ENCODE results near the gene AGRP.
A peak's percentile ranks its signal among the peaks of the same experiment; 100 is the strongest.

The AGRP gene

DNA sequence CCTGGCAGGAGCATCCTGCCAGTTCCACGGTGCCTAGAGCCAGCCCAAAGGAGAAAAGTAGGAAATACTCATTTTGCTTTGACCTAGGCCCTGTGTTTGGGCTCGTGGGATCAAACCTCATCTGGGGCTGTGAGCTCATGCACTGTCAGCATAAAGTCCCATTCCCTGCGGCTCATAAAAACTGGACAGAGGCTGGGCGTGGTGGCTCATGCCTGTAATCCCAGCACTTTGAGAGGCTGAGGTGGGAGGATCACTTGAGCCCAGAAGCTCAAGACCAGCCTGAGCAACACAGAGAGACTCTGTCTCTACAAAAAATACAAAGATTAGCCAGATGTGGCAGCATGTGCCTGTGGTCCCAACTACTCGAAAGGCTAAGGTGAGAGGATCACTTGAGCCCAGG is 20.3 kb downstream of the AGRP start:
- DNase-seq = no peak

DNA sequence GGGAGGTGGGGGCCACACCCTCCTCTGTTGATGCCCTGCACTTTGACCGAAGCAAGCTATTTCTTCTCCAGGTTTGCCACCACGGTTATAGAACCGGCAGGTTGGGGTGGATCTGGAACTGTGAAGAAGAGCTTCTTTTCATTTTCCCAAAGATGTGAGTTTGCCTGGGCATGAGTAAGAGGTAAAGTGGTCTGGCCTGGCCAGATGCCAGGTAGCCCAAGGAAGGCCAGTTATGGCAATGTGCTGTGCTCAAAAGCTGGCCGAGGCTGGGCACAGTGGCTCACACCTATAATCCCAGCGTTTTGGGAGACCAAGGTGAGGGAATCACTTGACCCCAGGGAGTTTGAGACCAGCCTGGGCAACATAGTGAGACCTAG is 21.1 kb downstream of the AGRP start:
- no peak for DNase-seq

DNA sequence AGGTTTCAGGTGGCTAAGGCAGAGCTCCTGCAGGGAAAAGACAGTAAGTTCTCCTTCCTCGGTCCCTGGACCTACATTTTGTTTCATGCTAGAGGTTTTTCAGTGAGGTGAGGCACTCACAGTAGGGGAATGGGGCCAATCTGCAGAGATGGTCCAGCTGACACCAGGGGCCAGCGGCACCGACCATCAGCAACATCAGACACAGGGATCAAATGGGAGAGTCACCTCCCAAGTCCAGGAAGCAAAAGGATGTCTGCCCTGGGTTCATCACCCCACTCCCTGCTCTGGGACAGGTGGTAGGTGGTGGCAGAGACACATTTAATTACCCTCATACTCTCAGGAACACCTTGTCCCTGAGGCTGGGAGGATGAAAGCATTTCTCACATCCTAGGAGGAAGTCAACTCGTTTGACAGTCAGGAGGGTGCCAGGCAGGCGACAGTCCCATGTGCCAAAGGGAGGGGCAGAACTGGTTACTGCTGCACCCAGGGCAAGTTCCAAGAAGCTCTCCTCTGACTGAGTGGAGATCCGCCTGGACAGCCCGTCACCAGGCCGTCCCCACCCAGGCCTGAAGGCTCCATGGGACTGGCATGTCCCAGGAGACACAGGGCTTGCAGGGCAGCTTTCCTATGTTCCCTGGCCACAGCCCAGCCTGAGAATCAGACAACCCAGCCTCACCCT is 21.6 kb downstream of the AGRP start:
- DNase-seq = no peak

DNA sequence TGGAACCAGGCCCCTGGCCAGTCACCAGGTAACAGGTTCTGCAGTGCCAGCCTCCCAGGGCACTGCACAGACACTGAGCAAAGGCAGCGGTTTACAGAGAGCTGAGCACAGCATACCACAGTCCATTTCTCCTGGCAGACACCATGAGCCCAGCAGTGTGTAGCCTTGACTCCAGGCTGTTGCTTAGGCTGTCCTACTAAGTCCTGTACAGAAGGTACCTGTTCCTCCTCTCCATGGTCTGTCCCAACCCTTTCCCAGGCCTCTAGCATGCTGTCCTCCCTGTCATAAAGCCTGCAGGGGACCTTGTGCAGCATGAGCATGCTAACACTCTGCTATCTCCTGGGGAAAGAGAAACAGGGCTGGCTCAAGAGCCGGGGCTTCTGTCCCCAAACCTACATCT is 22.4 kb downstream of the AGRP start:
- DNase-seq = no peak

DNA sequence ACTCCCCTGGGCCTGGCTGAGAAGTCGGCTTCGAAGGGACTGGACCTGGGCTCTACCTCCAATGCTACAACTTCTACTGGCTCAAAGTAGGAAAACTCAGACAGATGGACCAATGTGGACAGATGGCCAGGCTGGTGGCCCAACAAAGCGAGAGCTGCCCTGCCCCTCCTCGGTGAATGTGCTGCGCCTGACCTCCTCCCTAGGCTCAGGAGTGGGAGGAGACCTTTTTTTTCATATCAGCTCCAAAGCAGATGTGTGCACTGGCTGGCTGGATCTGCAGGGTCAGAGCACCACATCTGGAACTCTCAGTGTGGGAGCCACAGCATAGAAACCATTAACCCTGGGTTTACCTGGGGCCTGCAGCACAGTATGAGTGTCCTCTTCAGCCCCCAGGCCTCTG is 23.2 kb downstream of the AGRP start:
- DNase-seq = peak; percentile 45

DNA sequence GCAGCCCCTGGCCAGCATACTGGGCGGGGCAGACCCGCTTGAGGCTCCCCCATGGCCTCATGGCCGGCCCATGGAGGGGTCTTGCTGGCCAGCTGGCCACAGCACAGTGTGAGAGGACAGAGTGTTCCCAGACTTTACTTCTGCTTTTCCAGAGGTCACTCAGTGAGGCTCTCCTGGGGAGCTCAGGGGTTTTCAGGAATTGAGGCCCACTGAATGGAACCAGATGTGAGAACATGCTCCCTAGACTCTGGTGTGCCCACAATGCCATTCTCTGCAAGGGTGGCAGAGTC is 23.5 kb downstream of the AGRP start:
- no peak for DNase-seq

DNA sequence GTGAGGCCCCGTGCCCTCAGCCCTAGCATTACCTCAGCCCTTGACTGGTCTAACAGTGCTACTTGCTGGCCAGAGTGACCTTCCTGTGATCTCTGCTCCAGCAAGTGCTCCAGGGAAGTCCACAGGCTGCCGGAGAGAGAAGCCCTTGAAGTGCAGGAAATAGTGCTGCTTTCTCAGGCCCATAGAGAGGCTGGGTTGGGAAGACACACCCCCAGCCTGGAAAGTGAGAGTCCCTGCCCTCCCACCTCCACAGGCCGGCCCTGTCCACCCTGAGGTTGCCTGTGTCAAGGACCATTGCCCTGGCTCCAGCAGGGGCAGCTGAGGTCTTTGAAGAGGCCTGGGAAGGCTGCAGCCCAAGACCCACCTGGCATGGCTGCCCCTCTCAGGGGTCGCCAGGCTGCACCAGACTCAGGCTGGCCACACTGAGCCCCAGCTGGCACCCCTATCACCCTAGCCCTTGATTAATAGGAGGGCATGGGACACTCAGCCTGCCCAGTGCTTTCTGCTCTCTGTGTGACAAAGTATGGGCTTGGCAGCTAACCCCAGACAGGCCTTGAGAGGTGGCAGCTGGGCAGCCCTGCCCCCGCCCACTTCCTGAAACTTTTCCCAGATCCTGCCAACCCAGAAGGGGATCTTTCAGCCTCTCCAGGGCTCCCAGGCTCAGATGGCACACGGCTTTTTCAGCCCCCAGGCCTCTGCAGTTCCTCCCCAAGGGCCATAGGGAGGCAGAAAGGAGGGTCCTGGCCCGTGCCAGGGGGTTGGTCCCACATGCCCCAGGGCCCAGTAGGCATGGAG is 24.1 kb downstream of the AGRP start:
- peak; percentile 78 for DNase-seq

DNA sequence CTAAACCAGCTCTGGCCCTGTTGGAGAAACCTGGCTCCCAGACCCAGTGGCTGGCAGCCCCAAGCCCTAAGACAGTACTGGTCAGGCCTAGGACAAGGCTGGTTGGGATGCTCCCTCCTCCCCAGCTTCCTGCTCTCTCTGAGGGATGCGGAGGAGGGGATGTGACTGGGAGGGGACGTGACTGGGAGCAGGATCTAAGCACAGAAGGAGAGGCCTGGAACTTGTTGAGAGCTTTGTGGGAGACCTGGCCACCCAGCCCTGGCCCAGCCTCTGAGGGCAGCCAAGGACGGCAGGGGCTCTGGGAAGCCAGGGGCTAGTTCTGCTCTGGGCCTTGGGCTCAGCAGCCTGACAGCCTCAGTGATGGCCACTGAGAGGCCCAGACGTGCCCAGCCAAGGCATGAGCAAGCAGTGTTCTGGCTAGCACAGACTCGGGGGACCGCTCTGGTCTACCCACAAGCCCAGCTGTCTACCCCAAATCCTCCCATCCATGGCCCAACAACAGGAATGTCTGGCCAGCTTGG is 25.2 kb downstream of the AGRP start:
- DNase-seq = no peak

DNA sequence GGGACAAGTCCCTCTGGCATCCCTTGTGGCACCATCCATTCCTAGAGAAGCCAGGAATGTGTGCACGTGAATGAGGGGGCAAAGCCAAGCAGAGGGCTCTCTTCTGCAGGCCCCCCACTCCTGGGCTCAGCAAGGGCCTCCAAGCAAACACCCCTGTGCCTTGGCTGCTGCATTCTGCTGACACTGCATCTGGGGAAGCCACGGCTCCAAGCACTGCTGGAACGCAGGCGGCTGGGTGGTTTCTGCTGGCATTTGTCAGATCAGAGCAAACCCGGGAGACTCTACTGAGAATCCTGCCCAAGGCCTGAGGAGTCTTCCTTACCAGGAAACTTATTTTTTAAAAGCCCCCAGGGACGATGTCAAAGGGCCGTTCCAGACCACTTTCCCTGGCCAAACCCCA is 25.7 kb downstream of the AGRP start:
- no peak for DNase-seq

DNA sequence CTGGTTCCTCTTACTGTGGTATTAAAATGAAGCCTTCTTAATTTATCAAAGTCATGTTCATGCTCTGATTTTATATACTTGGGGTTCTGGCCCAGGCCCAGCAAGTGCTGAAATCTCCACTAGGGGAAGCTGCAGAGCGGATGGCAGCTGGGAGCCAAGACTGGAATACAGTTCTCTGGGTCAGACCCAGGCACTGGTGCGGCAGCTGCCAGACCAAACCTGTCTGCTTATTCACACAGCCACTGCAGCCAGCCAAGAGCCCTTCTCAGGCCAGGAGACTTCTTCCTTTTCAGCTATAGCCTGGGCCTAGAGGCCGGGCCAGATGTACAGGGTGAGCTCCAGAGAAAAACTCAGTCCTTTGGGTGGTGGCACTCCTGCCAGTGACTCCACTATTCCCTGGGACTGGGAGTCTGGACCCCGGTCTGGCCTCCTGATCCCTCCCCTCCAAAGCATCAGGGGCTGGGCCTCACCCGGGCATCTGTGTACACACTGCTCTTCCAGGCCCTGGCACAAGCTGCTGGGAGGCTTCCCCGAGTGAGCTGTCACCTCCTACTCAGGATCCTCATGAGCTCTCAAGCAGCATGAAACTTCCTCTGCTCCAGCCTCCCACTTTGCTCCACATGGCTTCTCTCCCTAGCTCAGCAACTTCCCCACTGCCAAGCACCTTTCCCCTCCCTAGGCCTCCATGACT is 26.8 kb downstream of the AGRP start:
- peak; percentile 83 for DNase-seq

DNA sequence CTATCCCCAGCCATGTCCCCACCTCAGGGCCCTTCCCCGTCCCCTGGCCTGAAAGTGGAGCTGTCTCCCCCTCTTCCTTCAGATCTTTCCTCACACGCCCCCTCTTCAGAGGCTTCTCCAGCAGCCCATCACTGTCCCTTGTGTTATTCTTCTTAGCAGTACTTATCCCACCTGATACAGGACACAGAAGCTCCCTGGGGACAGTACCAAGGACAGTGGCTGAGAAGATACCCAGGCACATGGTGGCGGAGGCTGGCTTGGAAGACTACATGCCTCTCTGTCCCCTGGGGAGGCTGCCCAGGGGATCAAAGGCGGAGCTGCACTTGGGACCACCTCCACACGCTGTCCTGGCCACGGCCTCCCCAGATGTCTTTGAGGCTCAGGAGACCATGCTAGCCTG is 28.5 kb downstream of the AGRP start:
- no peak for DNase-seq

DNA sequence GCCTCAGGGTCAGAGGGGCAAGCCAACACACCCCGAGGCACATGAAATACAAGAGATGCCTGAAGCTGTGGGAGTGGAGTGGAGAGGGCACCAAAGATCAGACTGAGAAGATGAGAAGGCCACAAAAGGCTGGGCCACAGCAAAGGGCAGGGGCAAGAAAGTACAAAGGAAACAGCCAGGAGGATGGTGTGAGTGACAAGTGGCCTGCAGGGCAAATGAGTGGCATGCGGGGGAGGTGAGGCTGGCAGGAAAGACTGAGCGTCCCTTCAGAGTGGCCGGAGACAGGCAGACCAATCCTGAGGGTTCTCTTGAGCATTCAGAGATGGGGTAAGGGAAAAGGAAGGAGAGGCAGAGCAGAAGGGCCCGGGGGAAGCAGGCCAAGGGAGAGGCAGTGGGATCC is 29.2 kb downstream of the AGRP start:
- no peak for DNase-seq

DNA sequence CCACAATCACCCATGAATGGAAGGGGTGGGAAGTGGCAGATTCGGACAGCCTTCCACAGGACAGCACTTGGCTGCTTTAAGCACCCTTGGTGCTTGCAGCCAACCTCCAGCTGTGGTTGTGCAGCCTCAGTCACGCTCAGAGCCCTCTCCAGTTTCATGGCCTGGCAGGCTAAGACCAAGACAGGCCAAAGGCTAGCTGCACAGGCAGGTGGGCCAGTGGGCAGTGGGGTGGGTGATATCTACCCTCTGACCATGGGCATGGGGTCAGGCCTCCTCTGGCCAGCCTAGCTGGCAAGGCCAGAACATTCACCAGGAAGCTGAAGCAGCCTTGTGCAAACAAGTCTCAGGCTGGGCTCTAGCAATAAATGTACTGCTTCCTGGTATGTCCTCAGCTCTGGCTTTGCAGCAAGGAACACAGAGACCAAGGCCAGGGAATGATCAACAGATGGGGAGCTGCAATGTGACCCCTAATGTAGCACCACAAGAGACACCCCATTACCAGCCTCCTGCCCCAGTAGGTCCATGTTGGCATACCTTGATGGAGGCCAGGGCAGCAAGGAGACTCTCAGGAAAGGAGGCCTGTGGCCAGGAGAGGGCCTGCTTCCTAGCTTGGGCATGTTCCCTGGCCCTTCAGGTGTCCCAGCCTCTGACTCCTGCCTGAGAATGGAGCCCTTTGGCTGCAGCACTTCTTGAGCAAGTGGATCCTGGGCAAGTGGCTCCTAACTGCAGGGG is 31.5 kb downstream of the AGRP start:
- DNase-seq = no peak

DNA sequence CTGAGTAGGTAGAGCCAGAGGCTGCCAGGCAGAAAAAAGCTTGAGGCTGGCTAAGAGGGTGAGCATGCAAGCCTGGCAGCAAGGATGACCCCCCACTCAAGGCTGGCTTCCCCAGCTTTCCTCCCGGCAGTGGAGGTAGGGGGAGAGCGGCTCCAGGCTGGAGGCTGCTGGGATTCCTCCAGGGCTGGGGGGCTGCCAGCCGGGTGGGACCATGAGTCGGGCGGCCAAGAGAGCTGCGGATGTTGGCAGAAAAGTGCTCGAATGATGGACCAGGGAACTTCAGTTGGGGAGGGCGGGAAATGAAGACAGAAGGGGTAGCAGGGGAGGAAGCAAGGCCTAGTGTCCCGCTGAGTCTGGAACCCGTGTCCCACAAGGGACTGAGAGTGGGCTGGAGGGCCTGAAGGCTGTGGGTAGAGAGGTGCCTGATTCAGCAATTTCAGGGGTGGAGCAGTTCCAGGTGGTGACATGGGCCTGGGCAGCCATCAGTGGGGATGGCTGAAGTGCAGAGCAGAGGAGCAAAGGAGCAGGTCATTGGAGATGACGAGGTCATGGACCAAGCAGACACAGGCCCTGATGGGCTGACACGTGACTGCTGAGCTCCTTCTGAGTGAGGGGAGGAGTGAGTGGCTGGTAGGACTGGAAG is 32.2 kb downstream of the AGRP start:
- no peak for DNase-seq

DNA sequence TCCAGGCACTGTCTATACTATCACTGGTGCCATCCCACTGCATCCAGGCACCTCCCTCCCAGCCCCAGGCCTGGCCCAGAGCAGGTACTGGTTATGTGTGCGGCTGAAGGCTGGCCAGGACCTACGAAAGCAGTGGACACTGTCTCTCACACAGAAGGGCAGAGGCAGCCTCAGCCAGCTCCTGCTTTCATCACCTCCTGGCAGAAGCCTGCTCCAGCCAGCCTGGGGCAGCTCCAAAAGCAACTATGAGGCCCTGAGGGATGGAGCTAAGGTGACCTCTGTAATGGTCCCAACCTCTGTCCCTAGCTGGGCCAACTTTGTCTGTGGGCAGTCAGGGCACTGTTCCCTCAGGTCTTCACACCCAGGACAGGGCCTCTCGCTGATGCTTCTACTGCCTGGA is 33.6 kb downstream of the AGRP start:
- no peak for DNase-seq

DNA sequence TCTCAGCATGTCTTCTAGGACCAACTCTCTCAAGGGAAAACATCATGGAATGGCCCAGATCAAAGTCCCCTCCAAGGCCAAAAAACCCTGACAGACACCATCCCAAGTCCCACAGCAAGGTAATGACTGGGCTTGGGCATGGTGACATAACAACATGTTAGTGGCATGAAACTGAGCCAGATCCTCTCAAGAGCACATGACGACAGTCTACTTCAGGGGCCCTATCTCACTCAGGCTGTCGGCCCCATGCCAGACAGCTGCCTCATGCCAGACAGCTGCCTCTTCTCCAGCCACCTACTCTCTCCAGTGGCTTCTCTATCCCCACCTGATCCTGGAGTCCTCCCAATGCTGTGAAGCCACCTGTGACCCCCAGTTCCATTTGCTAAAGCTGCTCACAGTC is 34.0 kb downstream of the AGRP start:
- DNase-seq = no peak

DNA sequence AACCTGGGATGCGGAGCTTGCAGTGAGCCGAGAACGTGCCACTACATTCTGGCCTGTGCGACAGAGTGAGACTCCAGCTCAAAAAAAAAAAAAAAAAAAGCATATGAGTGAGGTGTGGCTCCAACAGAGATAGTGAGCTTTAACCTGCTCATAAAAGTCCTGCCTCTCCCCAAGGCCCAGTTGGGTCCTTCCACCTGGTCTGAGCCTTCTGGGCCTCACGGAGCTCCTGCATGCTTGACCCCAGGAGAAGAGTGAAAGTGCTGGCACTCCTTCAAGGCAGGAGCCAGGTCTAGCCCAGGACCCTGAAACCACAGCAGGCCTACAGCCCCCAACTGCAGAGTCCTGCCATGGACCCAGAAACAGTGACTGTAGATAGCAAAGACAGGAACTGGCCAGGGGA is 34.8 kb downstream of the AGRP start:
- DNase-seq = no peak

DNA sequence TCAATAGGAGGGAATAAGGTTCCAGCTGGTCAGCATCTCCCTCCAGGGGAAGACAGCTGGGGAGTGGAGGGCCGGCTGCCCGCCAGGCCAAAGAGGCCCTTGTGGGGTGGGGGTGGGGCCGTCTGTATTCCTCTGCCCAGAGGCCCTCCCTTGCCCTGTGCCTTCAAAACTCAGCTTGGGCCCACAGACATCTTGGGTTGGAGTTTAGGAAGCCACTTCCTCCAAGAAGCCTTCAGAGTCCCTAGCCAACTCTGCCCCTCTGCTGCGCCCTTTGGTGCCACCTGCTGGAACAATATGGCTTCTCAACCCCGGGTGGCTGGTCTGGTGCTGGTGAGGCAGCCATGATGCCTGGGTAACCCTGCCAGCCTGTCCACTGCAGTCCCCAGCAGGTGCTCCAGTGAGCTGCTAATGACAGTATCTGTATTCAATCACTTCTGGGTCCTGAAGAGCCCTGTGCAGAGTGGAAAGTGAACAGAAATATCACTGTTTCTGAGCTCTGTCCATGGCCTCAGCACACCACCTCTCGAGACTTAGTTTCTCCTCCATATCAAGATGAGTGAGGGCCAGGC is 35.8 kb downstream of the AGRP start:
- no peak for DNase-seq

DNA sequence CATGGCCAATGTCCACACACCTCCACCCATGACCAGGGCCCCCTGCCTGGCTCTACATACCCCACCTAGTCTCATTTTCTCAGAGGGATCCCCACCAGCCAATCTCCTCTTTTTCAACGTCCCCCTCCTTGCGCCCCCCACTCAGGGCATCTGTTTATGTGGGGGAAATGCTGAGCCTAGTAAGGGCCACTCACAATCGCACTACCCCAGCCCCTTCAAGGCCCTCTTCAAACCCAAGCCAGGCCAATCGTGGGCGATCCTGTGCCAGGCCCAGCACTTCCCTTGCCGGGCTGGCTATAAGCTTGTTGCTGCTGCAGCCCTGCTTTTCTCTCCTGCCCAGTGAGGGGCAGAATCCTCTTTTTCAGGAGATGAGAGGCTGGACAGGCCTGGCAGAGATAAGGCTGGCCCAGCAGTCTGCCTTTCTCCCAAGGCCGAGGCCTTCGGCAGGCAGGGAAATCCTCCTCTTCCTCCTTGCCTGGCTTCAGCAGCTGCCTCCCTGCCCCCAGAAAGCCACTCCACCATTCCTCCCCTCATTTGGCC is 36.3 kb downstream of the AGRP start:
- DNase-seq = no peak

DNA sequence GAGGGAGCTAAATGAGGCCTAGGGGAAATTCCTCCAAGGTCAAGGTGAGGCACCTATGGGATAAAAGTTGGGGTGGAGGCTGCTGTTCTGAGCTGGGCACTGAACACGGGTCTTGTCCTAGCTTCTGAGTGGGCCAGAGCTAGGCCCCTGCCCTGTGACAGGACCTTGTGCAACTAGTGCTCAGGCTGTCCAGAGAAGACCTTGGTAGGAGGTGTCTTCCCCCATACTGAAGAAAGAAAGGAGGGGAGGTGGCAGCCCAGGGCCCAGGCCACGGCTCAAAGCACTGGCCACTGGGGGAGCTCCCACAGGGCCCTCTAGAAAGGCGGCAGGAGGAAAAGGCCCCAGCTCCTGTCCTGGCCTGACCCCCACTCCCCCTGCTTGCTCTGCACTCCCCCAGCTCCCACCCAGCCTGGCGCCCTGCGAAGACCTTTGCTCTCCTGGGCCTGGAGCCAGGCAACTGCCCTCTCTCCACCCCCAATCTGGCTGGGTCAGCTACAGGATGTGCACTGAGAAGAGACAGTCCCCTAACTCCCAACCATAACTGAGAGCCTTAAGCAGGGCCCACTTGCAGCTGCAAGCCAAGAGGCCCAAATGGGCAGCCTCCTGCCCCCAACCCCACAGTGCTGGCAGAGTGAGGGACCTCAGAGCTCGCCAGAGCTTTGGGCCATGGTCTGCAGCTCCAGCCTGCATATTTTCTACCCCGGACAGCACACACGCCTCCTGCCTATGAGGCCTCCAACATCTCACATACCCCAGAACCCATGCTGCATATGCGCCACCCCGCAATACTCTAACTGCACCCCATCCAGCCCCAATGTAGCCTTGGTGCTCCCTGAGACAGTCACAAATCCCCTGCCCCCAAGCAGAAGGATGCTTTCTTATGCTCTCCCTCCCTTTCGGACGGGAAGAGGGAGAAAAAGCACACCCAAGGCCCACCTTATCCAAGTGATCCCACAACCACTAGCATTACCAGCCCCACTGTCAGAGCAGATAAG is 37.1 kb downstream of the AGRP start:
- DNase-seq = peak; percentile 49

DNA sequence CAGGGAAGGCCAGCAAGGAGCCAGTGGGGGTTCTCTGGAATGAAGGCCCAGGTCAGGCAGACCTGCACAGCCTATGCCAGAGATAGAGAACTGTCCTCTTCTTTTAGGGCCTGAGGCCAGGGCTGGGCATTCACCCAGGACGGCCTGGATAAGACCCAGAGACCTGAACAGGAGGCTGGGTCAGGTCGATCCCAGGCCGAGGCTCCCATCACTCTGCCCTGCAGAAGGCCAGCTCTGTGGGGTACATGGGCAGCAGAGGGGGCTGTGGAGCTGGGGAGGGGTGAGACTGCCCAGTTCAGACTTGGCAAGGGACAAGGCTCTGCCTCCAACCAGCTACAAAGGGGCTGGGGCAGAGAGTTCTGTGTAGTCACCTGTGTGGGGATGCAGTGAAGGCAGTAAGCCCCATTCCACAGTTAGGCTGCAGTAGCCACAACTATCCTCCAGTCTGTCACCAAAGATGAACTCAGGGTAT is 37.9 kb downstream of the AGRP start:
- no peak for DNase-seq
